ENCODE data around the gene RTN4IP1.
A peak's percentile ranks its signal among the peaks of the same experiment; 100 is the strongest.
"Not testable (repeated sequence)": the region's sequence is repeated elsewhere in the genome, so short reads cannot be mapped to it uniquely, and the experiment has no call there.

Gene RTN4IP1

DNA sequence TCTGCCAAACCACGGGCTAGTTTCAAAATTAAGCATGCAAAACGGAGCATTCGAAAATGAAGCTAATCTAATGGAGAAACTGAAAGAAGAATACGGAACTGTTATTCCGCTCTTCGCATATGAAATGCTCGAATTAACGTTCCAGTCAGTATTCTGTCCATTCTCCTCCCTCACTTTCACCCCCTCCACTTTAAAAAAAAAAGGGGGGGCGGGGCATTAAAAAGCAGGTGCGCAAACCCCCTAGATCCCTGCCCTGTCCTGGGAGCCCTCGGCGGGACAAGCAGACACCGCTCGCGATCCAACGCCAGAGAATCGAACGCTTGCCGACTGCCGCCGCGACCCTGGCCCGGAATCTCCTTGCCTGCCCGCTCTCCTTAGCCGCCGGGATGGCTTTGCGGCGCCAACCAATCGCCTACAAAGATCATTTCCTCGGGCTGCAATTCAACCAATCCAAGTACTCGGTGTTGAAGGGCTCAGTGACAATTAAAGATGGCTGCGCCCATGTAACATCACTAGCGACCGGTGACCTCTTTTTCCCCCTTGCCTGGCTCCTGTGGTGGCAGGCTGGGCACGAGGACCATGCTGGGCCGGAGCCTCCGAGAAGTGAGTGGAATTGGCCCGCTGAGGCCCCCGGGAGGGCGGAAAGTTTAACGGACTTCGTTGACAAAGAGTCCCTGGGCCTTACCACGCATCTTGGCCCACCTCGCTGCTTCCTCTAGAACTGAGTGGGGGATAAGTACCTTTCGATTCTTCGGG, at the start of gene RTN4IP1, which contains the start of gene QRSL1:
RTN4IP1 (minus strand) TSS at position 396 of the 756 bp plus-strand sequence. CDS start 477 bp downstream, outside the sequence.
QRSL1 (plus strand) TSS at position 476 of the 756 bp plus-strand sequence; CDS start at position 580, 104 bp downstream.
- DNase-seq: peak; percentile 77

GRCh38 chr6:106677282-106677681, 48.0 kb upstream of the RTN4IP1 start:
- DNase-seq: no peak

- DNase-seq: no peak
Measured at GRCh38 chr6:106674541-106675229, 45.4 kb upstream of the RTN4IP1 start.

DNA sequence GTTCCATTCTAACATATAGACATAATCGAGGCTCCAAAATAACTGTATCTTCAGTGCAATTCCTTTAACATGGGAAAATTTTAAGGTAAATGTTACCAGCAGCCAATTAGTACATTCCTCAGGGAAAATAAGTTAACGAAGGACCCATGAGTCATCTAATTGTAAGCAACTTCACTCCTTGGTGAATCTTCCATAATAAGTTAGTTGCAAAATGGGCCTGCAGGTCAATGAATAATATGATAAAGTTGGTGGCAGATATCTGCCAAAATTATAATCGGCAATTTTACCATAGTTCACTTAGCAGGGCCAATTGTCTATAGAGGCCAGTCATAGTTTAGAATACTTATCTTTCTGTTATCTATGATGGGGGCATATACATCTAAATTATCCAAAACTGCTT, 42.4 kb upstream of the RTN4IP1 start:
- no peak for DNase-seq

- DNase-seq: no peak
Measured at GRCh38 chr6:106670236-106670635, 40.9 kb upstream of the RTN4IP1 start.

- no peak for DNase-seq
Measured at GRCh38 chr6:106667022-106667402, 37.7 kb upstream of the RTN4IP1 start.

- DNase-seq: no peak
Measured at GRCh38 chr6:106666282-106667021, 37.2 kb upstream of the RTN4IP1 start.

- DNase-seq: no peak
Measured at GRCh38 chr6:106662458-106662857, 33.2 kb upstream of the RTN4IP1 start.

DNA sequence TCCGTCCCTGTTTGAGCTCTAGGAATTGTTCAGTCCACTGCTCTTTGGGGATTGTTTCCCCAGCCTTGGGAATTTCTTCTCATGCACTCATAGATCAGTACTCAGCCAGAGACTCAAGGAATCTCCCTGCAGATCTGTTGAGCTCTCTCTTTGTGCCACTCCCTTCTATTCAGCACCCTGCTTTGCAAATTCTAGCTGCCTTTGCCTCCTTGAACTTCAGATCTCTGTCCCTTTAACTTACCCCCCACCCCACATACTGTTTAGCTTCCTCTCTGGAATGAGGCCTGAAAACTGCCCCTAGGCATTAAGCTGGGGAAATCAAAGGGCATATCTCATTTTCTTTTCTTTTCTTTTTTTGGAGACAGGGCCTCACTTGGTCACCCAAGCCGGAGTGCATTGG, 30.6 kb upstream of the RTN4IP1 start:
- DNase-seq: no peak

DNA sequence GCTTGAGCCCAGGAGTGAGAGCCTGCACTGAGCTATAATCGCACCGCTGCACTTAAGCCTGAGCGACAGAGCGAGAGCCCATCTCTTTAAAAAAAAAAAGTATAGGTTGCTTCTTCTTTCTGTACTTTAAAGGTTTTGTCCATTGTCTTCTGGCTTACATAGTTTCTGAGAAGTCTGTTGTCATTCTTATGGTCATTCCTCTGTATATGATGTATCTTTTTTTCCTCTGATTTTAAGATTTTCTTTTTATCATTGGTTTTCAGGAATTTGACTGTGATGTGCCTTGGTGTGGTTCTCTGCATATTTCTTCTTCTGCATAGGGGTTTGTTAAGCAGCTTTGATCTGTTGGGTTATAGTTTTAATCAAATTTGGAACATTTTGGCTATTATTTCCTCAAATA, 29.2 kb upstream of the RTN4IP1 start:
- no peak for DNase-seq

DNA sequence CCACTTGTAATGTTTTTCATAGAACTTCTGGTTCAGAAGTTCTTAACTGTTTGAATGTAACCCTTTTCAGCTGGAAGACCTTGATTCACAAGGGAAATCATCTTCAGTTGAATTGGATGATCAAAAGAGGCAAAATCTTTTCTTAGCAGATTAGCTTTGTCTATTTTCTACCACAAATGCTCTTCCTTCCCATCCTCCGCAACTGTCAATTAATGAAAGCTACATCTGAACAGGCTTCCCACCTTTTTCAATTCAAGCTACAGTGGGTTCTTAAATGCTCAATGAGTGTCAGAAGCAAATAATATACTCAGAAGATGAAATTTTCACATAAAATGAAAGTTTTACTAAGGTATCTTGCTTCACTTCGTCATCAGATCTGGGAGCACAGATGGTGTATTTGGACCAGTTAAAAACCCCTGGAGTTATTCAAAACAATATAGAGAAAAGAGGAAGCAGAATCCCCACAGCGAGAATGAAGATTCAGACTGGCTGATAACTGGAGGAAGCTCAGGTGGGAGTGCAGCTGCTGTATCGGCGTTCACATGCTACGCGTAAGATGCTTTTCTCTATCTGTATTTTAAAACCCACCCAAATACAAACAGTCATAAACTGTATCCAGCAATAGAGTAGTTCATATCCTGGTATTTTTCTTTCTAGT, 19.5 kb upstream of the RTN4IP1 start:
- no peak for DNase-seq

GRCh38 chr6:106643061-106643460, 13.8 kb upstream of the RTN4IP1 start:
- DNase-seq: no peak

- no peak for DNase-seq
Measured at GRCh38 chr6:106642476-106642875, 13.2 kb upstream of the RTN4IP1 start.

GRCh38 chr6:106639812-106640211, 10.5 kb upstream of the RTN4IP1 start:
- no peak for DNase-seq

DNA sequence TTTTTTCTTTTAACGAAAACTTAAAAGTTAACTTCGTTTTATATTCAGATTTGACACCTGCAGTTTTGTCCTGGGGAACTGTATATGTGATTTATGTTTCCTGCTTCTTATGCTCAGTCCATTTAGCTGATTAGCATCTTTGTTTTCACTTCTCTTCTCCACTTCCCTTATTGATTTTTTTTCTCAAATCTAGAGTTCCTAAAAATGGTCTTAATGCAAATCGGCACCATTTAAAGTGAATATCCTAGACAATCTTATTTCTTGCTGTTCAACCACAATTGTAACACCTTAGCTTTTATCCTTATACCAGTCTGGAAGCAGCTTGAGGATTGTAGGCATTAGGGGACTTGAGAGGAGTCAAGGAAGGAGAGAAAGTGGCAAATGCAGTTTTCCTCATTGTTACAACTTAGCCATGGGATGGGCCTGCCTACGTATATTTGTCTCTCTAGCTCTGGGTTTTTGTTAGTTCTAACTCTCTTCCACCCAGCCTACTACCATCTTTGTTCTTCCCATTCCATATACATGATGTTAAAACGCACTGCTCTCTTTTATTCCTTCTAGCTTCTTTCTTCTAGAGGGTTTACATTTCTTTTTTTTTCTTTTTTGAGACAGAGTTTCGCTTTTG, 8.5 kb upstream of the RTN4IP1 start:
- no peak for DNase-seq

DNA sequence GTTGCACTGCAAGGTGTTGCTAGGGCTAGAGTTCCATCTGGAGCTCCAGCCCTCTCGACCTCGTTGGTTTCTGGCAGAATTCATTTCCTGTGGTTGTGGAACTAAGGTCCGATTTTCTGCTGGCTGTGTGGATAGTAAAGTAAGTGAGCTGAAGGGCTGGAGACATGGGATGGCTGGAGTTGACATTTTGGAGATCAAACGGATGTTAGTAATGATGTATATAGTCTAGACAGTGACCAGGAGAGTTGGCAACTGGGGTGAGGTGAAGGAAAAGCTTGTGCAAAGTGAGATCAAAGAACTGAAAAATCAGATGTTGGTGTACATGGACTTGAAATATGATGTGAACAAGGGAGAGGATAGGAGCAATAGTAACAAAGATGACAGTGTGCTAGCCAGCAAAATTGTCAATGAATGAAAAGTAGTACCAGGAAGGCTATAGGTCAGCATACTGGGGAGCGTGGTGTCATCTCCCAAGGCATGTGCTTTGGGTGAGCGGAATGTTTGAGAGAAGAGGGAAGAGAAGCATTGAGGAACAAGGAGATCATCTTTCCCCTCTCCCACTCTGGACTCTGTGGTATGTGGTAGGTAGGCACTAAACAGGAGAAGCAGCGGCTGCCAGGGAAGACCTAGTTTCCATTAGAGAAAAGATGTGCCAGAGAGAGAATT, 7.9 kb upstream of the RTN4IP1 start:
- no peak for DNase-seq

- DNase-seq: no peak
Measured at GRCh38 chr6:106634565-106634964, 5.3 kb upstream of the RTN4IP1 start.

DNA sequence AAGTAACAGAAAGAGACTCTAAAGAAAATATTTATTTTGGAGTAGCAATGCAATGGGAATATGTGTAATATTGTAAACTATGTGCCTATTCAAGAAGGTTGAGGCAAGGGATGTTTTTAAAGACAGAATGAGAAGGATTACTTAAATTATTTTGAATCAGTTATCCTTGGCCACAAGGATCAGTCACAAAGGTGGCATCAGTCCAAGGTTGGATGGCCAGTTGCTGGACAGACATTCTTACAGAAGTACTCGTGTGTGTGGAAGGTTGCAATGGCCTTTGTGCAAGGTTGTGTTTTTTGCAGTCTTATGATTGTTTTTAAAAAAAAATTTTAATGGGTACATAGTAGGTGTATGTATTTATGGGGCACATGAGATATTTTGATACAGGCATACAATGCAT, 2.0 kb upstream of the RTN4IP1 start:
- DNase-seq: no peak

GRCh38 chr6:106630366-106630765, 1.1 kb upstream of the RTN4IP1 start:
- no peak for DNase-seq

- no peak for DNase-seq
Measured at GRCh38 chr6:106629859-106630163, 513 bp upstream of the RTN4IP1 start.

DNA sequence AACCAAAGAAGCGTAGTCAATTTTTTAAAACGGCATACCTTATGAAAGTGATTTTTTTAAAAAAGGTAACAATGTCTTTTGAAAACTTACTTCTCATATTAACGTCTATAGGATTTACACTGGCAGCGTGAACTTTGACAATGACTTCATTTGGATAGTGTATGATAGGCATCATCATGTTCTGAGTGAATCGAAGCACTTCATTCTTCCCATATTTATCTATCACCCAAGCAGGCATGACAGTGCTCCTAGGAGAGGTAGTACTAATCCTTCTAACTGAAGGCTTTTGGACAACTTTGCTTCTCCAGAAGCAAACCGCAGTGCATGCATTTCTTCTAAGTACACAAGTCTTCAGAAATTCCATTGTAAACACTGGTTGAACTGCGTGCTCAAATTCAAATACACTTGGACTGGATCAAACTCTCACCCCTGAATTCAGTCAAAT, 618 bp downstream of the RTN4IP1 start:
- no peak for DNase-seq

- DNase-seq: not testable (repeated sequence)
Measured at GRCh38 chr6:106627760-106628159, 1.5 kb downstream of the RTN4IP1 start.

Measured in stimulated activated CD4-positive, alpha-beta T cell treated with anti-CD3 and anti-CD28 coated beads, Interleukin-4, amount 100 ng/mL, for 1 hour (primary cell).